ENCODE results near the gene KRT74.

Gene KRT74

GRCh38 chr12:52533686-52534470, 39.8 kb downstream of the KRT74 start:
- no peak for DNase-seq

GRCh38 chr12:52532636-52533035, 41.0 kb downstream of the KRT74 start:
- DNase-seq: no peak

DNA sequence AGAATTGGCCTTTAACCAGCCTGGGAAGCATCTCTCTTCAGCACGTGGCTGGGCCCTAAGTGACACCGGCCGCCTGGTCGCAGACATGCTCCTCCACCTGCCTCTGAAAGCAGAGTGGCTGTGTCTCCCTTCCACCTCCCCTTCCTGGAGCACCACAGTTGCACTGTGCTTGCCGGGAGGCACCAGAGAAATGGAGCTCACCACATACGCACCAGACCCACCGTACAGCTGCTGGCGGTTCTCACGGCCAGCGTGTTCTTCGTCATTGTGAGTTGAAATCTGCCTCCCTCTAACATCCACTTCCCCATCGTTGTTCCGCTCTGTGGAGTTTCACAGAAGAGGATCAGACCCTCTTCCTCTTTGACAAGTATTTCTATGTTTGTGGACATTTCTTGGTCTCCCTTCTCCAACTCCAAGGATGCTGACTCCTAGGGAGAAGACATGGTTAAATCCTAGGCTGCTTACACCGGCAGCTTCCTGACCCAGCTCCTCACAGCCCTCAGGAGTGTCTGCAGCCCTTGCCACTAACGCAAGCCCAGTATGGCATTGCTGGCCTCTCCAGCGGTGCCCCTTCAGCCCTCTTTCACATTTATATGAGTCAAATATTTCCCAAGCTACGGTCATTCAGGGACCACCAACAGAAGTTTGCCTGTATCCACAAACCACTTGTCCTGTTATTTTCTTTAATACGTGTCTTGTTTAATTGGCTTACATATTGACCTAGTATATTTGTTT, 41.9 kb downstream of the KRT74 start:
- DNase-seq: no peak

GRCh38 chr12:52530905-52531304, 42.7 kb downstream of the KRT74 start:
- no peak for DNase-seq

DNA sequence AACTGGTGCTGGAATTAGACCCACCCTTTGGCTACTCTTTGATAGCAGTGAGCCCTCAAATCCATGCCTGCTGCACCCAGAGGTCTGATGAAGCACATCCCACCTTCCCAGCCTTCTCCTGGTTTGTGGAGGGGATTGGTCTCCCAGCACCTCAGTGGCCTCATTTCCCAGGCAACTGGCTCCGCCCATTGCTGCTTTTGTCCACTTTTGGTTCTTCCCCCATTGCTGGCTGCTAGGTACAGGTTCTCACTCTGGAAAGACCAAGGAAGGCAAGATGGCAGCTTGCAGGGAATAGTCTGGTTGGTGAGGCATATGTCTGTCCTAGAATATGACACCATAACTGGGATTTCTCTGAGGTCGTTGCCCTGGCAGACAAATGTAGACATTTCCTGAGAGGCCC, 43.3 kb downstream of the KRT74 start:
- DNase-seq: no peak

DNA sequence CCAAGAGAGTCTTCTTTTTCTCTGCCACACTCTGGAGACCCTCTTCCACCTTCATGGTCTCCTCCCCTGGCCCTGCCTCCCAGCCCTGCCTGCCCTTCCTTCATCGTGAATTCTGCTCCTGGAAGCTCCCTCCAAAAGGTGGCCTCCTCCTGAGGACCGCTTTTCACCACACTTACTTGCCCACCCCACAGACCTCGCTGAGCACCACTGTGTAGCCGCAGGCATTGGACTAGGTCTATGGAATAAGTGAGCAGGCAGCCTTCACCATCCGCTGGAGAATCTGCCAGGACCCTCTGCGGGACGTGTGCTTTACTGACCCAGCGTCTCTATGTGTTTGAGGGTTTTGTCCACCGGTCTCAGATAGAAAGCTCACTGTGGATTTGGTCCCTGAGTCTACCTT, 43.8 kb downstream of the KRT74 start:
- no peak for DNase-seq

DNA sequence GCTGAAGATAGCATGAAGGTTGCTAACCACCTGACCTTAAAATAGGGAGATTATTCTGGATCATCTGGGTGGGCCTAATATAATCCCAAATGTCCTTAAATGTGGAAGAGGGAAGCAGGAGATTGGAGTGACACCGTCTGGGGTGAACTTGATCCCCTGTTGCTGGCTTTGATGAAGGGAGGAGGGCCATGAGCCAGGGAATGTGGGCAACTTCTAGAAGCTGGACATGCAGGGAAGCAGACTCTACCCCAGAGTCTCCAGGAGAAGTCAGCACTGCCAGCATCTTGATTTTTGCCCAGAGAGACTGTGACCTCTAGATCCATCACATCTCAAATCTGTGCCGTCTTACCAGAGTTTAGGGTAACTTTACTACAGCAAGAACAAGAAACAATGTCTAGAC, 44.2 kb downstream of the KRT74 start:
- DNase-seq: no peak

DNA sequence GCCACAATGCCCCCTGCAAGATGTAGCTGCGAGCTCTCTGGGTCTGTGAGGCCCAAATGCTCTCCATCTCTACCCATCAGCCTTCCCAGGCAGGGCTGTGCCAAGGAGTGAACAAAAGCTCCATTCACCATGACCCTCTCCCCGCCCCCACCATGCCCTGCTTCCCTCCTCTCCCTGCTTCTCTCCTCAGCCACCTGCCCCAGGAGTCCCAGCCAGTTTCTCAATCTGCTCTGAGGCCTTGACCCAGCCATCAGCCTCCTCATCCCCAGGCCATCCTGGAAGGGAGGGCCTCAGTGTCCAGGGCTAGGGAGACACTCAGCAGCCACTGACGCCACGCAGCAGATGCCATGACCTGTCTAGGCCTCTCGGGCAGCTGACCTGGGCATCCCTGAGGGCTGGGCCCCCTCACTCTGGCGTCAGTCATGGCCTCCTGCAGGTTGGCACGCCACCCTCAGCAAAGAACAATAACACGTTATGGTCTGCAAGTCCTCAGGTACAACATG, 45.0 kb downstream of the KRT74 start:
- DNase-seq: no peak

DNA sequence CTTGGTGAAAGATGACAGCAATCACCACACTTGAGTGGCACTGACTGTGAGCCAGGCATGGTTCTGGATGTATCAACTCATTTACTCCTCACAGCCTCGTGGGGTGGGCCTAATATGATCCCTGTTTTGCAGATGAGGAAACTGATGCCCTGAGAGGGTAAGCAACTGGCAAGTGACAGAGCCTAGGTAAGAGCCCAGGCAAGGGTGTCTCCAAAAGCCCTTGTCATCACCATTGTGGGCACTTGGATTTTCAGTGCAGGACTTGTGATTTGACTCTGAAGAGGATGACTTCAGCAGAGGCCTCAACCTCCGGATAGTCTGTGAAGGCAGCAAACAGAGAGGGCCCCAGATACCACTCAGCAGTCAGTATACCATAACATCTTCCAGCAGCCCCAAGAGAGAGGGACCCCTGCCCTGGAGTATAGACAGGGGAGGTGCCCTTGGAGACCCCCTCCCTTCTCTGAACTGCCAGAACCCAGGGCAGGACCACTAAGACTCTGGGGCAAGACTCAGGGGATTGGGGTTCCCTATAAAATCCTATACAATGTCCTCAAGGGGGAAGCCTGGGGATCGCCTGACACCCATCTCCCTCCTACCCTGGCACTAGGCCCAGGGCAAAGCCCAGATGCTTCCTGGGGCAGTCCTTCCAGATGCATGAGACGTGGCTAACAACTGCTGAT, 46.4 kb downstream of the KRT74 start:
- DNase-seq: no peak

DNA sequence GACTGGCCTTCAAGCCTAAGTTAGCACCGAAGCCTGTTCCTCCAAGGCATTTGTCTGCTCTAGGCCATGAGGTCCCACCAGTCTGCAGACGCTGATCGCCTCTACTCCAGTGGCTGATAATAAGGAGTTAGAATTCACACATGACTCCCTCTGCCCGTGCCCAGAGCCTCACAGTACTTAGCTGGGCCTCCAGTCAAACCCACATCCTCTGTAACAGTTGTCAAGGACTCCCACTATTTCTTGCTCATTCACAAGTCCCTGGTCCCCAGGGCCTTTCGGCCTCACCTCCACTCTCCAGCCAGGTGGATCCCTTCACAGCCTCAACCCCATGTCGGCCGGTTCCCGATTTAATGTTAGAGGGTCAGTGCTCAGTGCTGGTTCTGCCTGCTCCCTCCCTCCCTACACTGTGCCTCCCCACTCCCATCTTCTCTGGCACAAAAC, 47.1 kb downstream of the KRT74 start:
- no peak for DNase-seq

DNA sequence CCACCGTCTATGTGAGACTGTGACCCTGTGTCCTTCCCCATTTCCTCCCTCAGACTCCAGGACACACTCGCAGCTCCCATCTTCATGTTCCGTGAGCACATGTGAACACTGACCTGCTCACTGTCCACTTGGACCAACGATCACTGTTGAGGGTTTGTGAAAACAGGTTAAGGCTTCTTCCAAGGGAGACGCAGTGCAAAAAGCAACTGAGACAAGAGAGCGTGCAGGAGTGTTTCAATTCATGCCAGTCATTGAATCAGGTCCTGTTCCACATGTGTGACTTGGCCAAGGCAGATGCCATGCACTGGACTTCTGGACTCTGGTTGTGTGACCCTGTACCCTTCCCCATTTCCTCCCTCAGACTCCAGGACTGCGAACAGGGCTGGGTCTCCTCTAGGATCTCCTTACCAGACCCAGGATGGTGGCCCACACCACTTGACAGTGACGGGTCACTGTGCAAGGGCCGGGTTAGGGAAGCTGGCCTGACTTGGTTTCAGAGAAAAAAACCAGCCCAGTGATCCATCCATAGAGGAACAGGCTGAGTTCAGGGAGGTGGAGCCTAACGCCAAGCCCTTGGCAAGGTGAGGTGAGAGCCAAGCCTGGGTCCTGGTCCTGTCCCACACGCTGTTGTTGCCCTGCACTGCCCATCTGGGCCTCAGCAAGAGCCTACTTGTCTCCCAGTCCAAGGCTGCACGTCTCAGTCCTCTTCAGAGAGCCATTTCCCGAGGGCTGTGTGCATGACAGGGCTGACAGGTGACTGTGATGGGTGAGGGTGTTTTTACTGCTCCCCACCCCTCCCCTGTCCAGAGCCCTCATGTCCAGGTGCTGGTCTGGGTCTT, 47.8 kb downstream of the KRT74 start:
- no peak for DNase-seq

DNA sequence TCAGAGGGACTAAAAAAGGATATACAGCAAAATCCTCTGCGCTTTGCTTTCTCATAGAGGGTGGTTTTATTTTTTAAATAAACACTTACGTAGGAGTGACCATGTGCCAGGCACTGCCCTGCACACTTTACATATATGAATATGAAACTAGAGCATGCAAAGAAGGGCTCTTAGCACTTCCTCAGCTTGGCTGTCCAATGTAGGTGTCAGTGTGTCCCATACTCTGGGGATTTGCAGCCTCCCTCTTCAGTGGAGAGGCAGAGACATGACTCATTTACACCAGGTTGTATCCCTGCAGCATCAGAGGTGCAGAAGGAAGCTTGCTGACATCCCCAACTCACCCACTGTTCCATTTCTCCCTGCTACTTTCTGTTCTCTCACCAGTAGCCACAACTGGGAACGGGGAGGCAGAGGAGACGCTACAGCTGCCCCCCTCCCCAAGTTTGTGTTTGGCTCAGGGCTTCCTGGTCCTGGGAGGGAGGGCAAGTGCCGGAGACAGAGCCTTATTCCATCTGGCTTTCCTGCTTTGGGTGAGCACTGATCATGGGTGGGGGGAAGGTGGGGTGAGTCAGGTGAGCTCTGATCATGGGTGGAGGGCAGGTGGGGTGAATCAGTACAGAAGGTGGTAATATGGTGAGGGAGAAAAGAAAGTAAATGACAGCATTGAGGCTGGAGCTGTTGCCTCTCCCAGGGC, 48.6 kb downstream of the KRT74 start:
- DNase-seq: no peak

DNA sequence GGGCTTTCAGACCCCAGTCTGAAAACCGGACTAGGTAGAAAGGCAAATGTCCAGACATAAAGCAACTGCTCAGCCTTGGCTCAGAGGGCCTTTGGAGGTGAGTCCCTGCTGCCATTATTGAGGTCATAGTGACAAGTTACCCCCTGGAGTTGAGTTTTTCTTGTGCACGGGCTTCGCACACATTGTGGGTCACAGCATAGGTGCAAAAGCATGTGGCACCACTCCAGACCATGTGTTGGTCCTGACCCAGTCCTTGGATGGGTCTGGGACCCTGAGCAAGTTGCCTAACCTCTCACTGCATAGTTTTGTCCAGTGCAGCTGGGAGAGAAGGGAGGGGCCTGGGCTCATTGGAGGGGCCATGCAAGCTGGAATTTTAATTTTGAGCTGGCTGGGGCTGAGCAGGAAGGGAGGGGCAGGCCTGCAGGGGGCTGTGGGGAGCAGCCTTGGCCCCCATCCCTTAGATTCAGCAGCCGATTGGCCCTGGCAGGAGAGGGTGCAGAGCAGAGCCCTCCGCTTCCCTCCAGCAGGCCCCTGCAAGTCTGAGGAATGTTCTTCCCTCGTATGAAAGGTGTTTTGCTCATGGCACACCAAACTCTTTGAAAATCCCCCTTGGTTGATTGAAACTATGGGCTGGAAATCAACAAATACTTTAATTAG, 49.3 kb downstream of the KRT74 start:
- no peak for DNase-seq

DNA sequence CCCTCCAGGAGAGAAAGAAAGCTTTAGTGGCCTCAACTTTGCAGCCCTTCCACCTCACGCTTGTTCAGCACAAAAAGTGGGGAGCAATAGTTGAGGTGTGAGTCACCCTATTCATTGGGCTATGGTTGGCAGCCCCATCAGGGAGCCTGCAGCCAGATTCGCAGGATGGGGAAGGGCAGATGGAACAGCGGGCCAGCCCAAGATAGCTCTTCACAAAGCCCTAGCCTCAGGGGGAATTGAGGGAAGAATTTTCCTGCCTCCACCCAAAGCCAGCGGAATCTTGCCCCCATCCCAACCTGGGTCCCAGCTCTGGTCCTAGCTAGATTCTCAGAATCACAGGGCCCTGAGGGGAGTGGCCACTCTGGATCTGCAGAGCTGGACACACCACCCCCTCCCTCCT, 49.8 kb downstream of the KRT74 start:
- no peak for DNase-seq

DNA sequence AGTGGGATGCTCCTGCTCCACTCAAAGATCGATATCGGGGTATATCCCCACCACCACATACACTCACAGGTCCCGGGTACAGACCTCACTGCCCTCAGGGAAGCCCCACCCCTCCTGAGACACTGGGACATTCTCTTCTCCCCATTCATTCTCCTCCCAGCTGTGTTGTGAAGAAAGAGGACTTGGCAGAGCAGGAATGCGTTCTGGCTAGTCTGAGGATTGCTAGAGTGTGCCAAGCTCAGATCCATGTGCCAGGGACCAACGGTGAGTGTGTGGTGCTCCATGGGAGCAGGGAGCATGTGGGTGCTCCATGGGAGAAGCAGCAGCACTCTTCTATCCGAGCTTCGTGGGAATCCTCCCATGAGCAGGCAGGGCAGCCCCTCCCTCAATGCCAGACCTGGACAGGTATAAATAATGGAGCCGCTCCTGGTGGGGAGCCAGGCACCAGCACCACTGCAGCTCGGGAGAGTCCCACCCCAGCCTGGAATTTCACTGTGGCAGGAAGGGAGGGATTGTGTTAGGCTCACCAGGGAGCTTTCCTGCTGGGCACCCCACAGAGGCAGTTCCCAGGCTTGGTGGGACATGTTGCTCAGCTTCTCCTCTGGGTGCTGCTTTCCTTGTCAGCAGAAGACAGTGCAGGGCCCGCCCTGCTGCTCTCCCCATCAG, 51.2 kb downstream of the KRT74 start:
- DNase-seq: no peak

- no peak for DNase-seq
Measured at GRCh38 chr12:52521568-52522266, 51.9 kb downstream of the KRT74 start.

GRCh38 chr12:52521175-52521567, 52.5 kb downstream of the KRT74 start:
- no peak for DNase-seq

GRCh38 chr12:52519826-52520662, 53.6 kb downstream of the KRT74 start, which contains the start of gene KRT5:
Gene KRT5 (minus strand): TSS chr12:52520394. CDS start chr12:52520296, 98 bp downstream.
- no peak for DNase-seq

- DNase-seq: no peak
Measured at GRCh38 chr12:52519387-52519703, 54.3 kb downstream of the KRT74 start.
